ENCODE measurements around the gene ZNF490.
"Not testable (repeated sequence)": the region's sequence is repeated elsewhere in the genome, so short reads cannot be mapped to it uniquely, and the experiment has no call there.

Gene ZNF490

GRCh38 chr19:12638611-12639182 lies 28.1 kb upstream of the ZNF490 start:
- DNase-seq (ENCODE audit: extremely low read depth, low read depth): no peak
- no peak for TF ChIP-seq CTCF (IDR thresholded peaks at IDR 0.05; ENCODE audit: low read depth, low read length)

- no peak for TF ChIP-seq CTCF (IDR thresholded peaks at IDR 0.05; ENCODE audit: low read depth, low read length)
- no peak for DNase-seq (ENCODE audit: extremely low read depth, low read depth)
Observed at GRCh38 chr19:12636631-12637030, 26.0 kb upstream of the ZNF490 start.

- no peak for TF ChIP-seq CTCF (IDR thresholded peaks at IDR 0.05; ENCODE audit: low read depth, low read length)
- no peak for DNase-seq (ENCODE audit: extremely low read depth, low read depth)
Observed at GRCh38 chr19:12629215-12629614, 18.6 kb upstream of the ZNF490 start.

- TF ChIP-seq CTCF (IDR thresholded peaks at IDR 0.05; ENCODE audit: low read depth, low read length): no peak
- DNase-seq (ENCODE audit: extremely low read depth, low read depth): no peak
Observed at GRCh38 chr19:12628040-12629022, 17.7 kb upstream of the ZNF490 start.

GRCh38 chr19:12626958-12627357 lies 16.3 kb upstream of the ZNF490 start:
- no peak for TF ChIP-seq CTCF (IDR thresholded peaks at IDR 0.05; ENCODE audit: low read depth, low read length)
- DNase-seq (ENCODE audit: extremely low read depth, low read depth): no peak

- DNase-seq (ENCODE audit: extremely low read depth, low read depth): no peak
- no peak for TF ChIP-seq CTCF (IDR thresholded peaks at IDR 0.05; ENCODE audit: low read depth, low read length)
Observed at GRCh38 chr19:12623361-12624031, 12.9 kb upstream of the ZNF490 start.

- DNase-seq (ENCODE audit: extremely low read depth, low read depth): not testable (repeated sequence)
Observed at GRCh38 chr19:12621253-12622024, 10.8 kb upstream of the ZNF490 start.

Data from AG09319 (cell line).